HEK293T (cell line): Measurements from ENCODE around the gene PAX2.

Source experiments
- ARNT ChIP-seq: fragments of 450-650 bp; IDR thresholded peaks from 2 replicates; pipeline ENCODE4 v1.6.1; 2017; ENCODE audit warnings: mild to moderate bottlenecking
- ELF4 ChIP-seq: fragments of 450-650 bp; IDR thresholded peaks from 2 replicates; pipeline ENCODE4 v1.6.1; 2017; ENCODE audit warnings: antibody characterized with exemption
- FOXK2 ChIP-seq: fragments of 450-650 bp; IDR thresholded peaks from 2 replicates; pipeline ENCODE4 v1.6.1; 2016; ENCODE audit warnings: mild to moderate bottlenecking
- L3MBTL2 ChIP-seq: fragments of 450-650 bp; conservative IDR thresholded peaks from 2 replicates; pipeline ENCODE4 v1.6.1; 2016; ENCODE audit warnings: mild to moderate bottlenecking
- LEF1 ChIP-seq: fragments of 450-650 bp; IDR thresholded peaks from 2 replicates; pipeline ENCODE4 v1.6.1; 2017; ENCODE audit warnings: mild to moderate bottlenecking, borderline replicate concordance
- SUZ12 ChIP-seq: fragments of 450-650 bp; IDR thresholded peaks from 2 replicates; pipeline ENCODE4 v1.6.1; 2016; ENCODE audit warnings: mild to moderate bottlenecking
- TF ChIP-seq, protein P1 (sequence below): fragments of 450-650 bp; IDR thresholded peaks from 2 replicates; pipeline ENCODE4 v1.6.1; 2016

DNA sequence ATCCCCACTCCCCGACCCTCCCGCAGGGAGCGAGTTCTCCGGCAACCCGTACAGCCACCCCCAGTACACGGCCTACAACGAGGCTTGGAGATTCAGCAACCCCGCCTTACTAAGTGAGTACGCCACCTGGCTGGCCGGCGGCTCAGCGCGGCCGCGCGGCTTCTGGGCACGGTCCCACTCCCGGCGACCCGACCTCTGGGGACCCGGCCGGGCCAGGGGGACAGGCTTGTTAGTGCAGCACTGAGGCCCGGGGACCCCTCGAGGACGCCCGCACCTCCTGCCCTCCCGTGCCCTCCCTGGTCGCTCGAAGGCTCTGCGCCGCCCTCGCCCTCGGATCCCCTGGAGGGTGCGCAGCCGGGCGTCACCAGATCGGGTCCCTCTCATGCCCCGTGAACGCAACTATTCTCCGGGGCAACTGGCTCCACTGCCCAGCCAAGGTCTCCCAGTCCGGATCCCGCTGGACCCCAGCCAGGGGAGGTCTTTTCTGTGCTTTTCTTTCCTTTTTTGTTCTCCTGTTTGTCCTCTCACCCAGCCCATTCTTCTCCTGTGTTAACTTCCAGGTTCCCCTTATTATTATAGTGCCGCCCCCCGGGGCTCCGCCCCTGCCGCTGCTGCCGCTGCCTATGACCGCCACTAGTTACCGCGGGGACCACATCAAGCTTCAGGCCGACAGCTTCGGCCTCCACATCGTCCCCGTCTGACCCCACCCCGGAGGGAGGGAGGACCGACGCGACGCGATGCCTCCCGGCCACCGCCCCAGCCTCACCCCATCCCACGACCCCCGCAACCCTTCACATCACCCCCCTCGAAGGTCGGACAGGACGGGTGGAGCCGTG lies 81.8 kb downstream of the PAX2 start:
- TF ChIP-seq L3MBTL2 (no peak), LEF1 (no peak), ARNT (no peak), ELF4 (no peak), SUZ12 (no peak), FOXK2 (no peak)
- TF ChIP-seq, protein P1, sequence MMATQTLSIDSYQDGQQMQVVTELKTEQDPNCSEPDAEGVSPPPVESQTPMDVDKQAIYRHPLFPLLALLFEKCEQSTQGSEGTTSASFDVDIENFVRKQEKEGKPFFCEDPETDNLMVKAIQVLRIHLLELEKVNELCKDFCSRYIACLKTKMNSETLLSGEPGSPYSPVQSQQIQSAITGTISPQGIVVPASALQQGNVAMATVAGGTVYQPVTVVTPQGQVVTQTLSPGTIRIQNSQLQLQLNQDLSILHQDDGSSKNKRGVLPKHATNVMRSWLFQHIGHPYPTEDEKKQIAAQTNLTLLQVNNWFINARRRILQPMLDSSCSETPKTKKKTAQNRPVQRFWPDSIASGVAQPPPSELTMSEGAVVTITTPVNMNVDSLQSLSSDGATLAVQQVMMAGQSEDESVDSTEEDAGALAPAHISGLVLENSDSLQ, result no peak
